Frontal cortex (tissue), 4 donors: ENCODE data around the gene OR52A5. TPM values are rescaled to one million over a fixed set of nuclear protein-coding genes. Genes with fewer than 3 reads are reported as not detected.
"Not testable (repeated sequence)": the region's sequence is repeated elsewhere in the genome, so short reads cannot be mapped to it uniquely, and the experiment has no call there.

Source experiments
- DNase-seq, 2 donors: peaks; one replicate each; pipeline ENCODE4 v3.0.0; 2012; ENCODE audit warnings: low spot score in 2 of 2
- FAIRE-seq: peaks from 2 replicates; lab custom pipeline; 2012; peaks lifted over from hg19 to GRCh38; lab: Jason Lieb, UNC
- total RNA-seq: library from RNA; depleted of rRNA; stranded (reverse); fragments of >200 nt; gene quantifications from one replicate; pipeline ENCODE4 v1.2.3, GENCODE V29; 2014
- donor health status: control.
- donor health status: control.
- donor health status: control.

Gene OR52A5
- not detected for total RNA-seq

- no peak for FAIRE-seq
- DNase-seq: no peak
Observed at GRCh38 chr11:5137996-5138395, at the start of gene OR52A5. Gene OR52A5 (minus strand): TSS chr11:5138356. CDS start chr11:5132642, 5,714 bp downstream.

- FAIRE-seq: no peak
- DNase-seq: no peak
Observed at GRCh38 chr11:5178046-5178837, 40.1 kb upstream of the OR52A5 start.

- FAIRE-seq (no peak), DNase-seq (no peak)
Observed at GRCh38 chr11:5174934-5175333, 36.8 kb upstream of the OR52A5 start.

- no peak for FAIRE-seq
Observed at GRCh38 chr11:5171856-5172255, 33.7 kb upstream of the OR52A5 start.

GRCh38 chr11:5165898-5166297 is 27.7 kb upstream of the OR52A5 start:
- FAIRE-seq, DNase-seq: not testable (repeated sequence)

More at GRCh38 chr11:5171856-5172255, 33.7 kb upstream of the OR52A5 start:
- DNase-seq: no peak

GRCh38 chr11:5164807-5165206 is 26.7 kb upstream of the OR52A5 start:
- not testable (repeated sequence) for DNase-seq, FAIRE-seq

GRCh38 chr11:5161045-5161444 is 22.9 kb upstream of the OR52A5 start:
- not testable (repeated sequence) for DNase-seq

GRCh38 chr11:5160217-5160616 is 22.1 kb upstream of the OR52A5 start:
- FAIRE-seq, DNase-seq: not testable (repeated sequence)

More at GRCh38 chr11:5161045-5161444, 22.9 kb upstream of the OR52A5 start:
- FAIRE-seq: not testable (repeated sequence)

- DNase-seq (no peak), FAIRE-seq (no peak)
Observed at GRCh38 chr11:5159806-5160205, 21.6 kb upstream of the OR52A5 start.

GRCh38 chr11:5154657-5155056 is 16.5 kb upstream of the OR52A5 start, which contains the start of gene OR52A1:
Gene OR52A1 (minus strand): TSS chr11:5154757. CDS start chr11:5152369, 2,388 bp downstream.
- FAIRE-seq: no peak
- DNase-seq: no peak

- no peak for FAIRE-seq
- no peak for DNase-seq
Observed at GRCh38 chr11:5153574-5154431, 15.6 kb upstream of the OR52A5 start.

- FAIRE-seq (no peak), DNase-seq (no peak)
Observed at GRCh38 chr11:5151713-5152153, 13.6 kb upstream of the OR52A5 start.

GRCh38 chr11:5144206-5144605 is 6.0 kb upstream of the OR52A5 start:
- FAIRE-seq, DNase-seq: not testable (repeated sequence)

- FAIRE-seq: no peak
- no peak for DNase-seq
Observed at GRCh38 chr11:5137014-5137413, 1.1 kb downstream of the OR52A5 start.

- FAIRE-seq (no peak), DNase-seq (no peak)
Observed at GRCh38 chr11:5136261-5136660, 1.9 kb downstream of the OR52A5 start.

- no peak for DNase-seq
- FAIRE-seq: no peak
Observed at GRCh38 chr11:5131584-5132335, 6.4 kb downstream of the OR52A5 start.

GRCh38 chr11:5129457-5129877 is 8.7 kb downstream of the OR52A5 start:
- no peak for DNase-seq
- FAIRE-seq: no peak

- DNase-seq (no peak), FAIRE-seq (no peak)
Observed at GRCh38 chr11:5124891-5125620, 13.1 kb downstream of the OR52A5 start.
